SK-N-SH (cell line): ENCODE data around the gene SYNGR3. TPM values are rescaled to one million over a fixed set of nuclear protein-coding genes. Genes with fewer than 3 reads are reported as not detected.

Experiments
- CTCF ChIA-PET: fragments of 300-600, 350-600 bp; formaldehyde crosslinking; extraction: SDS; loops from one replicate; lab custom pipeline; 2021; lab: Yijun Ruan, JAX
- POLR2A ChIA-PET: fragments of 350-600 bp; sonication (Branson Sonifier 250); formaldehyde crosslinking; extraction: SDS; loops from one replicate; lab custom pipeline; 2020; ENCODE audit warnings: antibody characterized with exemption, inconsistent platforms; lab: Yijun Ruan, JAX
- DNase-seq: peaks from one replicate; pipeline ENCODE4 v3.0.0; 2012
- H2AFZ ChIP-seq: fragments of 200-600 bp; sonication (generic); 2 replicates; pipeline ENCODE4 v1.8.1; 2016; ENCODE audit warnings: antibody characterized with exemption, mild to moderate bottlenecking, low read depth
- H3F3A ChIP-seq: fragments of 200-600 bp; sonication (generic); replicated peaks from 2 replicates; pipeline ENCODE3; 2016; ENCODE audit warnings: antibody characterized with exemption, mild to moderate bottlenecking; ENCODE audit not compliant: insufficient read depth
- H3K27ac ChIP-seq, 2 experiments: fragments of 200-500 bp in 1 of 2; fragments of 200-600 bp in 1 of 2; sonication (Bioruptor generic) in 1 of 2; sonication (generic), shearing (Covaris generic) in 1 of 2; 2 replicates each; pipeline versions ENCODE4 v1.5.1 to v1.6.1; 2014 to 2016; ENCODE audit warnings: low read depth in 2 of 2, inconsistent platforms in 1 of 2, low read length in 1 of 2, mild to moderate bottlenecking in 1 of 2, mixed read lengths in 1 of 2
- H3K27me3 ChIP-seq: fragments of 200-600 bp; sonication (generic), shearing (Covaris generic); 2 replicates; pipeline ENCODE4 v1.6.1; 2016; ENCODE audit warnings: mixed run types; ENCODE audit not compliant: insufficient read depth
- H3K36me3 ChIP-seq, 2 experiments: fragments of 200-500 bp in 1 of 2; fragments of 200-600 bp in 1 of 2; sonication (Bioruptor generic) in 1 of 2; sonication (generic) in 1 of 2; replicated peaks in 1 of 2; 2 replicates each; pipeline versions ENCODE3 to v1.5.1; 2014 to 2016; ENCODE audit warnings: low read length in 1 of 2, mild to moderate bottlenecking in 1 of 2; ENCODE audit not compliant: insufficient read depth in 2 of 2, control insufficient read depth in 1 of 2
- H3K4me1 ChIP-seq, 2 experiments: fragments of 200-500 bp in 1 of 2; fragments of 200-600 bp in 1 of 2; sonication (Bioruptor generic) in 1 of 2; sonication (generic), shearing (Covaris generic) in 1 of 2; 2 replicates each; pipeline versions ENCODE4 v1.5.1 to v1.6.1; 2014 to 2016; ENCODE audit warnings: low read depth in 1 of 2, low read length in 1 of 2, mixed run types in 1 of 2; ENCODE audit not compliant: insufficient read depth in 2 of 2, control insufficient read depth in 1 of 2
- H3K4me2 ChIP-seq: fragments of 200-600 bp; sonication (generic), shearing (Covaris generic); 2 replicates; pipeline ENCODE4 v1.6.1; 2017; ENCODE audit warnings: mixed run types
- H3K4me3 ChIP-seq, 2 experiments: fragments of 200-500 bp in 1 of 2; fragments of 200-600 bp in 1 of 2; sonication (Bioruptor generic) in 1 of 2; sonication (generic), shearing (Covaris generic) in 1 of 2; 2 replicates each; pipeline versions ENCODE4 v1.5.1 to v1.8.1; 2014 to 2016; ENCODE audit warnings: low read depth in 2 of 2, inconsistent platforms in 1 of 2, low read length in 1 of 2, mild to moderate bottlenecking in 1 of 2, mixed read lengths in 1 of 2, moderate library complexity in 1 of 2
- H3K79me2 ChIP-seq: fragments of 200-600 bp; sonication (generic); 2 replicates; pipeline ENCODE4 v1.8.1; 2017; ENCODE audit warnings: mild to moderate bottlenecking; ENCODE audit not compliant: insufficient read depth
- H3K9ac ChIP-seq: fragments of 200-600 bp; sonication (generic); 2 replicates; pipeline ENCODE4 v1.6.1; 2017; ENCODE audit warnings: mixed run types
- H3K9me2 ChIP-seq: fragments of 200-600 bp; sonication (generic); 2 replicates; pipeline ENCODE4 v1.6.1; 2017; ENCODE audit warnings: mixed run types
- H3K9me3 ChIP-seq: fragments of 200-600 bp; sonication (generic); 2 replicates; pipeline ENCODE4 v1.6.1; 2017; ENCODE audit warnings: mixed run types, mild to moderate bottlenecking, moderate library complexity
- H4K20me1 ChIP-seq: fragments of 200-600 bp; sonication (generic); 2 replicates; pipeline ENCODE4 v1.6.1; 2017; ENCODE audit warnings: mild to moderate bottlenecking, mixed run types; ENCODE audit not compliant: insufficient read depth
- ELF1 ChIP-seq: IDR thresholded peaks from 2 replicates; pipeline ENCODE4 v1.4.0; 2012
- EP300 ChIP-seq, 2 experiments: IDR thresholded peaks; 2 replicates each; pipeline versions ENCODE4 v1.4.0 to v1.6.1; 2012; ENCODE audit warnings: borderline replicate concordance in 1 of 2, low read depth in 1 of 2, low read length in 1 of 2
- FOSL2 ChIP-seq: IDR thresholded peaks from 2 replicates; pipeline ENCODE4 v1.4.0; 2012; ENCODE audit warnings: low read depth, mild to moderate bottlenecking, moderate library complexity, borderline replicate concordance
- FOXM1 ChIP-seq: IDR thresholded peaks from 2 replicates; pipeline ENCODE4 v1.4.0; 2012; ENCODE audit warnings: low read depth, mild to moderate bottlenecking
- GABPA ChIP-seq: IDR thresholded peaks from 2 replicates; pipeline ENCODE4 v1.4.0; 2012; ENCODE audit warnings: low read depth, mild to moderate bottlenecking
- JUND ChIP-seq: IDR thresholded peaks from 2 replicates; pipeline ENCODE4 v1.4.0; 2012
- MEF2A ChIP-seq: IDR thresholded peaks from 2 replicates; pipeline ENCODE4 v1.4.0; 2012; ENCODE audit warnings: low read depth, borderline replicate concordance
- MXI1 ChIP-seq: IDR thresholded peaks from 2 replicates; pipeline ENCODE4 v1.6.1; 2012; ENCODE audit warnings: mild to moderate bottlenecking, low read depth, low read length, improper control_type of control experiment
- NFIC ChIP-seq: IDR thresholded peaks from 2 replicates; pipeline ENCODE4 v1.4.0; 2012; ENCODE audit warnings: borderline replicate concordance
- RFX5 ChIP-seq: IDR thresholded peaks from 2 replicates; pipeline ENCODE4 v1.6.1; 2012; ENCODE audit warnings: mild to moderate bottlenecking, improper control_type of control experiment, low read length
- SIN3A ChIP-seq: IDR thresholded peaks from 2 replicates; pipeline ENCODE4 v1.6.1; 2012; ENCODE audit warnings: low read depth, mild to moderate bottlenecking, low read length, moderate library complexity, borderline replicate concordance
- SMC3 ChIP-seq: IDR thresholded peaks from 2 replicates; pipeline ENCODE4 v1.6.1; 2012; ENCODE audit warnings: low read depth, low read length, improper control_type of control experiment
- TCF12 ChIP-seq: IDR thresholded peaks from 2 replicates; pipeline ENCODE4 v1.4.0; 2012
- TEAD4 ChIP-seq: IDR thresholded peaks from 2 replicates; pipeline ENCODE4 v1.4.0; 2012; ENCODE audit warnings: mild to moderate bottlenecking, borderline replicate concordance; ENCODE audit not compliant: insufficient read depth
- USF1 ChIP-seq: IDR thresholded peaks from 2 replicates; pipeline ENCODE4 v1.4.0; 2012; ENCODE audit warnings: low read depth, borderline replicate concordance
- WGBS: methylation state at CpG from one replicate; pipeline ENCODE4 v1.1.6; 2017; ENCODE audit warnings: low lambda C conversion rate; 5-methylcytosine and 5-hydroxymethylcytosine counted together
- polyA plus RNA-seq, 3 experiments: library from polyadenylated mRNA; depleted of rRNA; stranded (reverse); fragments of >200 nt; gene quantifications; 2 replicates each; pipeline ENCODE4 v1.2.3, GENCODE V29; 2012
- TF ChIP-seq, protein P1 (sequence below): fragments of 150-350 bp; IDR thresholded peaks from 2 replicates; pipeline ENCODE4 v1.6.1; 2016; ENCODE audit warnings: mild to moderate bottlenecking, low read depth, low read length

Gene SYNGR3
- polyA plus RNA-seq, 1 of the 3 experiments (the other 2 are of a cell fraction): 10.7 TPM

DNA sequence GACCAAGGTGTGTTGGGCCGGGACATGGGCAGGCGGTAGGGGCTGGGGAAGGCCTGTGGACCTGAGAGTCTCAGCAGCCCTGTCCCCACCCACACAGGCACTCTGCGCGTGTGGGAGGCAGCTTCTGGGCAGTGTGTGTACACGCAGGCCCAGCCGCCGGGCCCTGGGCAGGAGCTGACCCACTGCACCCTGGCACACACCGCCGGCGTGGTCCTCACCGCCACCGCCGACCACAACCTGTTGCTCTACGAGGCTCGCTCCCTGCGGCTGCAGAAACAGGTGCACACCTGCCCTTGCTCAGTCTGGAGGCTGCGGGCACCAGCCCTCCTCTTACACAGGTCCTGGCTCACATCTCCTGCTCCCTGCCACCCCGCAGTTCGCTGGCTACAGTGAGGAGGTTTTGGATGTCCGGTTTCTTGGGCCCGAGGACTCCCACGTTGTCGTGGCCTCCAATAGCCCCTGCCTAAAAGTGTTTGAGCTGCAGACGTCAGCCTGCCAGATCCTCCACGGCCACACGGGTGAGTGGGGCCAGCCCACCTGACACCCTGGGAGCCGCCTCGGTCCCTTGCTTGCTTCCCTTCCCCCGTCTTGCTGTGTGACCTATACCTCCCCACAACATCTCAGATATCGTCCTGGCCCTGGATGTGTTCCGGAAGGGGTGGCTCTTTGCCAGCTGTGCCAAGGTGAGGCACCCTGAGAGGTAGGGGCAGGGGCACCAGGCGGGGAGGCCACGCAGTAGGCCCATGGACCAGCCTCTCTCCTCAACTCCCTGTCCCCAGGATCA lies 14.1 kb upstream of the SYNGR3 start (continued):
- TF ChIP-seq JUND (no peak), SMC3 (no peak), MXI1 (no peak), TEAD4 (no peak), EP300 (IDR thresholded peaks at IDR 0.05; ENCODE audit: borderline replicate concordance in 1 of 2, low read depth in 1 of 2, low read length in 1 of 2) (no peak)

GRCh38 chr16:1976216-1976520 lies 13.6 kb upstream of the SYNGR3 start:
- no peaks in the 10 kb centered on the region for H4K20me1 ChIP-seq
- no peak overlapping the region for H3K4me3 ChIP-seq
- H3K27me3 ChIP-seq: no peaks in the 10 kb centered on the region
- H3K36me3 ChIP-seq: peaks cover 7 to 49% of the 10 kb centered on the region in 2 experiments
- 90% methylated on average over 3 of the region's 8 CpGs for WGBS
- H3F3A ChIP-seq: peaks cover 4% of the 10 kb centered on the region
- ChIA-PET CTCF (interaction anchor here (1.3 kb wide), 1 partner anchor 10 kb away, joined by 3 read pairs; no protein-coding TSS in a partner anchor), POLR2A (interaction anchor here (1.6 kb wide), 1 partner anchor 11 kb away, joined by 6 read pairs; the partner anchor contains the start of gene RPS2)
- no peaks in the 10 kb centered on the region for H3K9me3 ChIP-seq
- no peaks in the 10 kb centered on the region for H3K9me2 ChIP-seq
- H3K9ac ChIP-seq: no peak overlapping the region
- peaks cover 0 to 6% of the 10 kb centered on the region in 2 experiments; a peak in 1 of 4 replicates for H3K4me1 ChIP-seq
- H3K4me2 ChIP-seq: no peak overlapping the region
- no peak for DNase-seq
- H3K27ac ChIP-seq: no peak overlapping the region
- TF ChIP-seq TEAD4: no peak
- TF ChIP-seq MEF2A: no peak
- TF ChIP-seq USF1: no peak
- no peak for TF ChIP-seq ELF1
- TF ChIP-seq MXI1: no peak
- no peak for TF ChIP-seq FOSL2
- no peak for TF ChIP-seq RFX5
- no peak for TF ChIP-seq TCF12
- TF ChIP-seq FOXM1: no peak
- TF ChIP-seq JUND: no peak
- no peak for TF ChIP-seq SIN3A
- TF ChIP-seq, protein P1, sequence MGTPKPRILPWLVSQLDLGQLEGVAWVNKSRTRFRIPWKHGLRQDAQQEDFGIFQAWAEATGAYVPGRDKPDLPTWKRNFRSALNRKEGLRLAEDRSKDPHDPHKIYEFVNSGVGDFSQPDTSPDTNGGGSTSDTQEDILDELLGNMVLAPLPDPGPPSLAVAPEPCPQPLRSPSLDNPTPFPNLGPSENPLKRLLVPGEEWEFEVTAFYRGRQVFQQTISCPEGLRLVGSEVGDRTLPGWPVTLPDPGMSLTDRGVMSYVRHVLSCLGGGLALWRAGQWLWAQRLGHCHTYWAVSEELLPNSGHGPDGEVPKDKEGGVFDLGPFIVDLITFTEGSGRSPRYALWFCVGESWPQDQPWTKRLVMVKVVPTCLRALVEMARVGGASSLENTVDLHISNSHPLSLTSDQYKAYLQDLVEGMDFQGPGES: no peak
- TF ChIP-seq SMC3: no peak
- TF ChIP-seq GABPA: no peak
- TF ChIP-seq NFIC: no peak
- TF ChIP-seq, all 33 proteins: peak for 0
- Histone ChIP-seq H2AFZ (no peak overlapping the region), H3K79me2 (peaks cover 23% of the 10 kb centered on the region)
